Natural killer cell (primary cell): ENCODE results near the gene SORCS1. TPM values are rescaled to one million over a fixed set of nuclear protein-coding genes. Genes with fewer than 3 reads are reported as not detected.

Experiments used
- ATAC-seq, 3 donors: fragments of 150-1000 bp in 2 of 3; fragments of 200-7000 bp in 1 of 3; cut with Tn5 transposase; 1 replicate in 1 of 3; 2 replicates in 2 of 3; pipeline ENCODE4 v1.10.0; 2021; ENCODE audit warnings: mild to moderate bottlenecking in 2 of 3, moderate library complexity in 2 of 3
- DNase-seq, 2 donors: peaks; one replicate each; pipeline versions ENCODE4 v3.0.0 to v3.0.0-alpha.2; 2013 to 2021; ENCODE audit warnings: mixed read lengths in 1 of 2
- H3K27ac ChIP-seq: one replicate; pipeline ENCODE4 v1.5.1; 2013; ENCODE audit warnings: mild to moderate bottlenecking, low read length
- H3K27me3 ChIP-seq: one replicate; pipeline ENCODE4 v1.6.1; 2013; ENCODE audit warnings: low read length; ENCODE audit not compliant: control insufficient read depth, insufficient read depth
- H3K36me3 ChIP-seq: one replicate; pipeline ENCODE4 v1.6.1; 2013; ENCODE audit warnings: low read length; ENCODE audit not compliant: control insufficient read depth, insufficient read depth
- H3K4me1 ChIP-seq: one replicate; pipeline ENCODE4 v1.6.1; 2013; ENCODE audit warnings: low read length; ENCODE audit not compliant: control insufficient read depth, insufficient read depth
- H3K4me3 ChIP-seq: one replicate; pipeline ENCODE4 v1.5.1; 2013; ENCODE audit warnings: low read length
- H3K9me3 ChIP-seq: one replicate; pipeline ENCODE4 v1.6.1; 2013; ENCODE audit warnings: low read length; ENCODE audit not compliant: control insufficient read depth, insufficient read depth
- H3K27ac Mint-ChIP-seq, 2 donors: one replicate each; pipeline ENCODE4 v1.8.0; 2022; ENCODE audit warnings: mild to moderate bottlenecking in 2 of 2, mixed read lengths in 2 of 2, moderate library complexity in 1 of 2
- H3K27me3 Mint-ChIP-seq, 2 donors: one replicate each; pipeline ENCODE4 v1.8.0; 2022; ENCODE audit warnings: low read depth in 2 of 2, mixed read lengths in 2 of 2
- H3K36me3 Mint-ChIP-seq: one replicate; pipeline ENCODE4 v1.8.0; 2022; ENCODE audit warnings: mixed read lengths
- H3K4me1 Mint-ChIP-seq, 2 donors: one replicate each; pipeline ENCODE4 v1.8.0; 2022; ENCODE audit warnings: mixed read lengths in 2 of 2
- H3K4me3 Mint-ChIP-seq: one replicate; pipeline ENCODE4 v1.8.0; 2022; ENCODE audit warnings: mild to moderate bottlenecking, moderate library complexity, mixed read lengths
- H3K9me3 Mint-ChIP-seq, 2 donors: one replicate each; pipeline ENCODE4 v1.8.0; 2022; ENCODE audit warnings: mixed read lengths in 2 of 2
- CTCF ChIP-seq: fragments of 200-600 bp; IDR thresholded peaks from one replicate; pipeline ENCODE4 v1.8.0; 2022; ENCODE audit warnings: antibody characterized with exemption
- WGBS: methylation state at CpG from one replicate; pipeline ENCODE4 v1.1.7; 2013; ENCODE audit warnings: missing lambda C conversion rate; ENCODE audit not compliant: insufficient coverage; 5-methylcytosine and 5-hydroxymethylcytosine counted together
- intact Hi-C: fragments of 100-400 bp; cut with micrococcal nuclease; formaldehyde crosslinking; loops from one replicate; pipeline ENCODE4 v1.14.2; 2022
- total RNA-seq, 4 donors: library from RNA; stranded (reverse); fragments of 120-200 nt in 1 of 4; gene quantifications; one replicate each; pipeline versions ENCODE4 v1.2.3 to v1.2.4, GENCODE V29; 2013 to 2022

Gene SORCS1
- total RNA-seq, 3 donors from 2014 or later (not counting 1 experiment from before 2014, with no cell fraction given) = not detected

GRCh38 chr10:106981452-106982075 lies 182.9 kb downstream of the SORCS1 start:
- Mint-ChIP-seq H3K4me1 (peaks cover 13 to 16% of the 10 kb centered on the region in 2 donors), H3K36me3 (no peaks in the 10 kb centered on the region), H3K27ac (no peak overlapping the region), H3K4me3 (no peak overlapping the region), H3K27me3 (peaks cover 0 to 2% of the 10 kb centered on the region in 2 donors), H3K9me3 (no peaks in the 10 kb centered on the region)
- Histone ChIP-seq H3K36me3 (no peaks in the 10 kb centered on the region), H3K9me3 (no peaks in the 10 kb centered on the region), H3K27me3 (no peaks in the 10 kb centered on the region), H3K4me1 (no peaks in the 10 kb centered on the region), H3K27ac (no peak overlapping the region), H3K4me3 (no peak overlapping the region)
- DNase-seq (no peak), ATAC-seq (no peak)
- 94% methylated on average over 6 of the region's 6 CpGs for WGBS
- no peak for TF ChIP-seq CTCF
- intact Hi-C loops = no loop called here

GRCh38 chr10:106980495-106981451 lies 183.7 kb downstream of the SORCS1 start:
- WGBS = 67% methylated on average over 1 of the region's 4 CpGs
- Histone ChIP-seq H3K9me3 (no peaks in the 10 kb centered on the region), H3K27ac (no peak overlapping the region), H3K4me3 (no peak overlapping the region), H3K27me3 (no peaks in the 10 kb centered on the region), H3K4me1 (no peaks in the 10 kb centered on the region), H3K36me3 (no peaks in the 10 kb centered on the region)
- no peak for ATAC-seq
- Mint-ChIP-seq H3K9me3 (no peaks in the 10 kb centered on the region), H3K36me3 (no peaks in the 10 kb centered on the region), H3K4me1 (peaks cover 13 to 16% of the 10 kb centered on the region in 2 donors), H3K27me3 (peaks cover 0 to 3% of the 10 kb centered on the region in 2 donors), H3K4me3 (no peak overlapping the region), H3K27ac (no peak overlapping the region)
- DNase-seq = no peak
- no peak for TF ChIP-seq CTCF
- intact Hi-C loops = no loop called here

DNA sequence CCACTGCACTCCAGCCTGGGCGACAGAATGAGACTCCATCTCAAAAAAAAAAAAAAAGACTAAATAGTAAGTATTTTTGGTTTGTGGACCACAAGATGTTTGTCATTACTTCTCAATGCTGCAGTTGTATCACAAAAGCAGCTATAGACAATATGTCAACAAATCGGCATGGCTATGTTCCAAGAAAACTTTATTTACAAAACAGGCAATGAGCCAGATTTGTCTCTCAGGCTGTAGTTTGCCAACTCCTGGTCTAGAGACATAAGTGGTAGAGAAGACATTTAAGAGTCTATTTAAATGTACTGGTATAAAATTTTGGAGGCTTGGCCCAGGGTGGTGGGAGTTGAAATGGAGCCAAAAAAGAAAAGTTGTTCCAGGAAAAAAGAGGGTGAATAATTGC lies 185.8 kb downstream of the SORCS1 start:
- Mint-ChIP-seq H3K36me3 (no peaks in the 10 kb centered on the region), H3K27me3 (peaks cover 0 to 3% of the 10 kb centered on the region in 2 donors), H3K27ac (no peak overlapping the region), H3K4me3 (no peak overlapping the region), H3K4me1 (peaks cover 13 to 24% of the 10 kb centered on the region in 2 donors), H3K9me3 (no peaks in the 10 kb centered on the region)
- Histone ChIP-seq H3K36me3 (no peaks in the 10 kb centered on the region), H3K27ac (no peak overlapping the region), H3K4me1 (no peaks in the 10 kb centered on the region), H3K4me3 (no peak overlapping the region), H3K27me3 (no peaks in the 10 kb centered on the region), H3K9me3 (no peaks in the 10 kb centered on the region)
- TF ChIP-seq CTCF = no peak
- intact Hi-C loops = no loop called here
- no peak for ATAC-seq
- WGBS = 87% methylated on average over 1 of the region's 2 CpGs
- no peak for DNase-seq
